ENCODE results near the gene GFER.

- TF ChIP-seq ZNF70 (CRISPR knock-in tag; IDR thresholded peaks at IDR 0.05) (no peak), ZNF8 (CRISPR knock-in tag; IDR thresholded peaks at IDR 0.05) (no peak), GLIS3 (CRISPR knock-in tag; IDR thresholded peaks at IDR 0.05) (no peak), PATZ1 (CRISPR knock-in tag; IDR thresholded peaks at IDR 0.05; ENCODE audit: borderline replicate concordance) (no peak), ARNTL (CRISPR knock-in tag; IDR thresholded peaks at IDR 0.05; ENCODE audit: borderline replicate concordance, low read depth) (no peak), ZFP3 (CRISPR knock-in tag; IDR thresholded peaks at IDR 0.05) (no peak), ZNF565 (CRISPR knock-in tag; conservative IDR thresholded peaks at IDR 0.05; ENCODE audit: low read depth) (no peak)
Observed at GRCh38 chr16:1991948-1992703, 8.1 kb downstream of the GFER start.

Measured in SK-N-SH treated with all-trans-retinoic acid at 6 μM for 48 hours (cell line).